ENCODE results near the gene POU2F2.

Gene POU2F2

GRCh38 chr19:42091742-42092141, 40.5 kb downstream of the POU2F2 start:
- DNase-seq (ENCODE audit: extremely low read depth, low read depth) = no peak
- TF ChIP-seq CTCF (IDR thresholded peaks at IDR 0.05; ENCODE audit: low read depth, low read length) = no peak

- TF ChIP-seq CTCF (IDR thresholded peaks at IDR 0.05; ENCODE audit: low read depth, low read length) = no peak
- no peak for DNase-seq (ENCODE audit: extremely low read depth, low read depth)
These were observed 40.9 kb downstream of the POU2F2 start for GRCh38 chr19:42091300-42091699.

GRCh38 chr19:42090672-42091071, 41.6 kb downstream of the POU2F2 start:
- no peak for DNase-seq (ENCODE audit: extremely low read depth, low read depth)
- no peak for TF ChIP-seq CTCF (IDR thresholded peaks at IDR 0.05; ENCODE audit: low read depth, low read length)

DNA sequence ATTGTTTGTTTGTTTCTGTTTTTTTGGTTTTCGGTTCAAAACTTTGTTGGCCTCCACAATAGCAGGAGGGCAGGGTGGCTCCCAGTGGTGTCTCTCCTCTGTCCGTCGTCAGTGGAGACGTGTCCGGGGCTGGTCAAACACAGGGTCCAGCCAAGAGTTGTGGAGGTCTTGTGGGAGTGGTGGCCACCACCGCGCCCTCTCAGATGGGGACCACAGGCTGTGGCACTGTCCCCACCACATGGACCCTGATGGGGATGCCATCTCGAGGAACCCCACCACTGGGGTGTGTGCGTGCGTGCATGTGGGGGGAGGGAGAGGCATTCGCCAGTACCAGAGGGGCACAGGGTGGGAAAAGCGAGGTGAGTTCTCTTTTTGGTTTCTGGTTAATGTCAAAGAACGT, 42.5 kb downstream of the POU2F2 start:
- no peak for DNase-seq (ENCODE audit: extremely low read depth, low read depth)
- no peak for TF ChIP-seq CTCF (IDR thresholded peaks at IDR 0.05; ENCODE audit: low read depth, low read length)

DNA sequence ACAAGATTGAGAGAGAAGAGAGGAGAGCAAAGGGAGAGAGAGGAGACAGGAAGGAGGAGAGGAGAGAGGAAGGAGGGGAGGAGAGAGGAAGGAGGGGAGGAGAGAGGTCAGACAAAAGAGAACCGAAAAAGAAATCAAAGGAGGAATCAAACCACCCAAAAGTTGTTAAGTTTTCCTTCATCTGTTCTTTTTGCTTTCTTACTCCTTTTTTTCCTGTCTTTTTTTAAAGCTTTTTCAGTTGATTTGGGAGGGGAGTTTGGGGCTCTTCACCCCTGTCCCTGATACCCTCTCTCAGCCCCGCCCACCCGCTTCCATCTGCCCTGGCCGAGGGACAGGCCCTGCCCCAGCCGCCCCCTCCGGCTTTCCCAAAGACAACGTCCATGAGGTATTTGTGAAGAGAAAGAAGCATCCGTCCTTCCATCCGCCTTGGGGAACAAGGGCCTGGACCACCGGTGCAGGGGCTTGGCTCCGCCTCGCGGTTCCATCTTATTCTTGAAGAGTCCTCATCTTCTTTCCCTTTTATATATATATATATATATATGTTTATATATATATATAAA, 43.0 kb downstream of the POU2F2 start:
- DNase-seq (ENCODE audit: extremely low read depth, low read depth) = no peak
- no peak for TF ChIP-seq CTCF (IDR thresholded peaks at IDR 0.05; ENCODE audit: low read depth, low read length)

DNA sequence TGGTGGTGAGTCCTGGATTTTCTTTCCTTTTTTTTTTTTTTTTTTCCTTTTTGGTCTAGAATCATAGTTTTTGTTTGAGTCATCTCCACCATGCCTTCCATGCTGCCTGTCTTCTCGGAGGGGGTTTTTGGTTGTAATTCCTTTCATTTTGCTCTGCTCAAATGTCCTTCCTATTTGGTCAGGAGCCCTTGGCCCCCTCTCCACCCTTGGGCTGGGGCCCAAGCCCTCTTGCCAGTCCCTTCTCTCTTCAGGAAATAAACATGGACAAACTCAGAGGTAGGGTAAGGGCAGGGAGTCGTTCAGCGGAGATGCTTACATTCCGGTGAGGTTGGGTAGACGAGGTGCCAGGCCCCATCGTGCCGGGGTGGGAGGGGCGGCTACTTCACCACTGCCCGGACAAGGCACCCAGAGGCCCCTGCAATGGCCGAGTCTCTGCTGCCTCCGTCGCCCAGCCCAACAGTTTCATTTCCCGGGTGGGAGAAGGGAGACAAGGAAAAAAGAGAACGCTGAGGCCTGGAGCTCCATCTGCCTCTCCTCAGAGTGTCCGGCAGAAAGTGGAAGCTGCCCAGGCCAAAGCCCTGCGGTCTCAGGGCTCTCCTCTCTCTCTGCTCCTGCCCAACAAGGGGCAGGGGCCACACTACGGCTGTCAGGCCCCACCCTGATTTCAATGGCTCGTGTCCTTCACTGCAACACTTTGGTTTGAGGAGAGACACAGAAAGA, 43.6 kb downstream of the POU2F2 start:
- peak; percentile 30 for DNase-seq (ENCODE audit: extremely low read depth, low read depth)
- no peak for TF ChIP-seq CTCF (IDR thresholded peaks at IDR 0.05; ENCODE audit: low read depth, low read length)

DNA sequence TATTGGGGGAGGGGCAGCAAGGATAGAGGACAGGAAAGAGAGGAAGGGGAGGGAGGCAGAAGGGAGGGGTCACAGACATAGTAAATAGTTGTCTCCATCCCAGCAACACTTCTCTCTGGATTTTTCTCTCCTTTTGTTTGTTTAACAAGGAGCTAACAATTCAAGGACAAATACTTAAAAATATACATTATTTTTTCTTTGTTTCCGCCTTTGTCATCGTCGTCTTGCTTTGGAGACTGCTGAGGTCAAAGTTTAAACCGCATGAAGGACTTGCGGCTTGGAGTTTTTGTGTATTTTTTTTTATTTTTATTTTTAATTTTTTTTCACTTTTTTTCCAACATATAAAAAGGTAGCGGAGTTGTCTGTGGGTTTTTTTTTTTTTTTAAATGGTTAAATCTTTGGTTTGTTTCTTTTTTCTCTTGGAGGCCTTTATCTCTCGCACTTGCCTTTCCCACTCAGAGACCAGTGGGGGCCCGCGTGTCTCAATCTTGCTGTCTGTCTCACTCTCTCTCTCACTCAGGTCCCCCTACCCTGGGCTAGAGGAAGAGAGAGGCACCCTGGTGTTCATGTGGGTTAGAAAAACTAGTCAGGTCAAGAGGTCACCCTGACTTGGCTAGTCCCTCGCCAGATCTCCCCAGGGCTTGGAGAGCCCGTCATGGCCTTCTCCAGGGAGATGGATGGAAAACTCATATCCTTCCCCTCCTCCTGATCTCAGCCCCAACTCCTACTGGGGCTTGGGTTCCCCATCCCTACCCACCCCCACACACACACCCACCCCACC, 45.3 kb downstream of the POU2F2 start:
- no peak for TF ChIP-seq CTCF (IDR thresholded peaks at IDR 0.05; ENCODE audit: low read depth, low read length)
- no peak for DNase-seq (ENCODE audit: extremely low read depth, low read depth)
